GM12864 (cell line): ENCODE measurements around the gene SIM1.

ENCODE experiments used
- DNase-seq: peaks from one replicate; pipeline ENCODE4 v3.0.0-alpha.2; 2011; ENCODE audit warnings: low read depth
- H3K4me3 ChIP-seq: 2 replicates; pipeline ENCODE4 v1.5.1; 2011; ENCODE audit warnings: mild to moderate bottlenecking, low read depth, low read length, control low read depth
- CTCF ChIP-seq: IDR thresholded peaks from 2 replicates; pipeline ENCODE4 v1.5.1; 2011; ENCODE audit warnings: low read depth, mild to moderate bottlenecking, moderate library complexity, low read length, control low read depth, inconsistent platforms; ENCODE audit errors: missing control alignments

The SIM1 gene

GRCh38 chr6:100344321-100344720 is 120.4 kb downstream of the SIM1 start:
- no peak for TF ChIP-seq CTCF
- no peak for DNase-seq
- no peak overlapping the region for H3K4me3 ChIP-seq

DNA sequence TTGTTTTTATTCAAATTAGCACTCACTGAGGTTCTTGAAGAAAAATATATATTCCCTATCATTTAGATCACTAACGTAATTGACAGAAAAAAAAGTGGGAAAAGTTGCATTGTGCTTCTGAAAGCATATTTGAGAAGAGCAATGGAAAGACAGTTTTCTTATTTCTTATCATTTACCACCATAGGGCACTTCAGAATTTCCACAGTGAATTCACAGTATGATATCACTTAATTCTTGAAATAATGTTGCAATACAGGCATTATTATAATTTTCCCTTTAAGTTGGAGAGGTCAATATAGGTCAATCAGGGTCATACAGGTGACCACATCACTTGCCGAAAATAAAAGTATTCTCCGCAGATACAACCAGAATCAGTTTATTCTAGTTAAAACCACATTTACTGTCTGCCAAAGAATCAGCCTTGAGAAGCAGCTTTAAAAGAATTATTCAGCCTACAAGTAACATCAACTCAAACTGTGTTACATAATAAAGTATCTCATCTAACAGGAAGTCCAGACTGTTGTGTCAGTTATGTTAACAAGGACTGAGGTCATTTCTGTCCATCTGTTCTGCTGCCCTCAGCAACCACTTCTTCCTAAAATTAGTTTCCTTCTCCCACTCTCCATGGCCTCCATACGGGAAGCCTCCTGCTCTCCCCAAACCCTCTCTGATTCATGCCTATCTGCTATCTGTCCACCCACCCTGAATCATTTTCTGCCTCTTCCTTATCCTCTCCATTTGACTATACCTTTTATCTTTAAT is 121.2 kb downstream of the SIM1 start:
- no peak for DNase-seq

DNA sequence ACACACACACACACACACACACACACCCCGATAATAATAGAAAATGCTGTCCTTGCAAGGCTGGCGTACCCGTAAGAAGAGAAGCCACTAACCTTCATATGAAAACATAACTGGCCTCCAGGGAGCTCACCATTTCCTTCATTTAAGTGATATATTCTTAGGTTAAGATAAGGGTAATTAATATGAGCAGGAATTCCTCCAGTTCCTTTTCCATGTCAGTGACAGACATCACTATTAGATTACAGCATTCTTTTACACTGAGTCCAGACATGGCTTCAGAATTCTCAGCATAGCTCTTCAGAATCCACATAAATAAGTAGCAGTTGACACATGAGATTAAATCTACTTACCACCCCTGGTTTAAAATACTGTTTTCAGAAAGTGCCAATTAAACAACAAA is 121.9 kb downstream of the SIM1 start:
- no peak overlapping the region for H3K4me3 ChIP-seq
- TF ChIP-seq CTCF: no peak
- DNase-seq: no peak

More for the DNA sequence above, 121.2 kb downstream of the SIM1 start:
- no peak for TF ChIP-seq CTCF
- H3K4me3 ChIP-seq: no peak overlapping the region

DNA sequence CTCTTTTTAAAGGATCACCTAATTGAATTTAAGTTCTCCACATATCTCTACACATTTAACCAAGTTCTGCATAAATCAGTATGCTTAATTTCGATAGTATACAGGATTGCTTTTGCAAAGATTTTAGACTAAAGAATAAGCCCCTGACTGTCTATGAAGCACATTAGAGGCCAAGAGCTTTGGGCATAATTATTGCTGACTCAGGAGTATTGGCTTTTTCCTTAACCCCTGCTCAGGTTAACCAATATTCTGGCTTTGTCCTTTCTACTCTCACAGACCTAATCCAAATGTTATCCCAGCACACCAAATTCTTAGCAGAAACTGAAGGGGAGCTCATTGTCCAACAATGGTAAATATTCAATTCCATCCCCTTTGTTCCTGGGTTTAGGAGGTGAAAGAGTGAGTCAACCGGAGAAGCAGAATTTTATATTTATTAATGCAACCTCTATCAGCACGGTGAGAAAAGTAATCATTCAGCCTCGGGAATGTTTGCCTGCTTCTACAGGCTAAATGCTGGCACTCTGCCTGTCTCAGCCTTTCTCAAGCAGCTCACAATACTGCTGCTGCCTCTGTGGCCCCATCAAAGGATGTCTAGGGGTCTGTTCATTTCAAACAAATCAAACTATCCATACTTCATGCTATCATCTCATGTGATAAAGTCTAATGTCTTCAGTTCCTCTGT is 125.0 kb downstream of the SIM1 start:
- no peak for TF ChIP-seq CTCF
- no peak overlapping the region for H3K4me3 ChIP-seq
- DNase-seq: no peak

DNA sequence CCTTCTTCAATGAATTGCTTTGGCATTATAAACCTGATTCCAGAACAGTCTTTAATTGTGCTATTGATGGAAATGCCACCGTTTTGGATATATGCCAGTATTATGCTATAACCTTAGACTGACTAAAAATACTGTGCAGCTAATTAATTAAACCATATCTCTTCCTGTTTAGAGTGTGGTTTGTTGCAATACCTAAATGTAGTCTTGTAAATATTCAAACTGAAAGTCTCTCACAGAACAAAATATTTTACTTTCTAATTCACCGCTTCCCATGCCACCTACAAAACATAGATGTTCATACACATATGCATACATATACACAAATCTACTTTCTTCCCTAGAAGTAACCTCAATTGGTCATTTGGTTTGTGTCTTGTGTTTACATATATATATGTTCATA is 126.6 kb downstream of the SIM1 start:
- no peak for DNase-seq
- no peak for TF ChIP-seq CTCF
- no peak overlapping the region for H3K4me3 ChIP-seq

DNA sequence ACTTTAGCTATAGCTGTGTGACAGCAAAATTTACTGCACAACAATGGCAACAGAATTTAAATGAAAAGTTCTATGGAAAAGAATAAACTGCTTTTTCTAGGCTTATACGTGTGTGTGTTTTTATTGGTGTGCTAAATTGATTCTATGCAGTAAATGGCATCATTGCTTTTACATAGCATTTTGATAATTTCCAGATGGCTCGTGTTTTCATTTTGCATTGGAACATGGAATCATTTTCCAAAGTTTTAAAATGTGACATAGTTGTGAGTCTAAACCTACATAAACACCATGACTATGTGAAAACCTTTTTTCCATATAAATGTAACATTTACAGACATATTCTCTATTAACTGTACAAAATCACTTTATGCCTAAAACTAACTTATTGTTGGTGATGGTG is 127.8 kb downstream of the SIM1 start:
- no peak for DNase-seq
- TF ChIP-seq CTCF: no peak
- no peak overlapping the region for H3K4me3 ChIP-seq

DNA sequence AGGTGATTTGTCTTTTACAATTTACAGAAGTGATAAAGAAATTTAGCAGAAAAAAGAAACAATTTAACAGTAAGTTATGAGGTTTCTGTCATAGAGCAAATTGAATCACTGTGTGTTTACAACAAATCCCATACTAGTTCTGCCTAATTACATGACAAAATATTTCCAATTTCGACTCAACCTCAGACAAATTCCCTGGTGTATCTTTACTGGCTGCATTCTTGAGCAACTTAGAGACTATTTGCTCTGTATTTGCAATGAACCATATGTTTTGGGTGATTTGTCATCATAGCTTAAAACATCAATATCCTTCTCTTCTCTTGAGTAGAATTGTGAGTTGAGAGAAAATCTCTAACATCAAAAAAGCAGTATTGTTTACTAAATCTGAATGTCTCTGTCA is 128.7 kb downstream of the SIM1 start:
- no peak for TF ChIP-seq CTCF
- DNase-seq: no peak
- H3K4me3 ChIP-seq: no peak overlapping the region
